ENCODE results near the gene CDKAL1.

DNA sequence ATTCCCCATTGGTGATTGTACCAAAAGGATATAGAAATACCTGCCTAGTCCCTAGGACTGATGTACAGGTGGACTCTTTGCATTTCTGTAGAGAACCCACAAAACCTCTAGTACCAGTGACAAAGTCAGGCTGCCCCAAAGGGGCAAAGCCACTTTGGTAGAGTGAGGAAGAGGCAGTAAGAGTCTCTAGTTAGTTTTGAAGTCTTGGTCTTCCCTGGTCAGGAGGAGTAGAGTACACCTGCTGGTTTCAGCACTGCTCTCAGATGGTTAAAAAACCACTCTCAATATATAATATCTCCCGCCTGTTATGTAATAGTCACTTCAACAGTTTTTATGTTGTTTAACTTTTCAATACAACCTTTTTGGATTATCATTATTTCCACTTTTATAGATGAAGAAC is 344.9 kb downstream of the CDKAL1 start:
- TF ChIP-seq, protein P1, sequence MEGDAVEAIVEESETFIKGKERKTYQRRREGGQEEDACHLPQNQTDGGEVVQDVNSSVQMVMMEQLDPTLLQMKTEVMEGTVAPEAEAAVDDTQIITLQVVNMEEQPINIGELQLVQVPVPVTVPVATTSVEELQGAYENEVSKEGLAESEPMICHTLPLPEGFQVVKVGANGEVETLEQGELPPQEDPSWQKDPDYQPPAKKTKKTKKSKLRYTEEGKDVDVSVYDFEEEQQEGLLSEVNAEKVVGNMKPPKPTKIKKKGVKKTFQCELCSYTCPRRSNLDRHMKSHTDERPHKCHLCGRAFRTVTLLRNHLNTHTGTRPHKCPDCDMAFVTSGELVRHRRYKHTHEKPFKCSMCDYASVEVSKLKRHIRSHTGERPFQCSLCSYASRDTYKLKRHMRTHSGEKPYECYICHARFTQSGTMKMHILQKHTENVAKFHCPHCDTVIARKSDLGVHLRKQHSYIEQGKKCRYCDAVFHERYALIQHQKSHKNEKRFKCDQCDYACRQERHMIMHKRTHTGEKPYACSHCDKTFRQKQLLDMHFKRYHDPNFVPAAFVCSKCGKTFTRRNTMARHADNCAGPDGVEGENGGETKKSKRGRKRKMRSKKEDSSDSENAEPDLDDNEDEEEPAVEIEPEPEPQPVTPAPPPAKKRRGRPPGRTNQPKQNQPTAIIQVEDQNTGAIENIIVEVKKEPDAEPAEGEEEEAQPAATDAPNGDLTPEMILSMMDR (IDR thresholded peaks at IDR 0.05; ENCODE audit: low read depth, low read length), result no peak
- TF ChIP-seq EZH2phosphoT487 (IDR thresholded peaks at IDR 0.05; ENCODE audit: low read depth), result no peak
